Endothelial cell of umbilical vein (primary cell): Measurements from ENCODE around the gene VARS1. TPM values are rescaled to one million over a fixed set of nuclear protein-coding genes. Genes with fewer than 3 reads are reported as not detected.

Experiments
- BruUV-seq: library from RNA; stranded (reverse); fragments of 400-500 nt; replicated peaks from 2 replicates; lab custom pipeline; 2021; lab: Mats Ljungman, UMichigan
- CTCF ChIA-PET: fragments of 300-600, 350-600 bp; sonication (Branson Sonifier 250); formaldehyde crosslinking; loops from one replicate; lab custom pipeline; 2021; ENCODE audit warnings: antibody characterized with exemption, inconsistent platforms; lab: Charles Lee
- POLR2A ChIA-PET: fragments of 300-600, 350-600 bp; sonication (Branson Sonifier 250); formaldehyde crosslinking; loops from one replicate; lab custom pipeline; 2021; ENCODE audit warnings: antibody characterized with exemption, inconsistent platforms; lab: Charles Lee
- DNase-seq: peaks from one replicate; pipeline ENCODE4 v3.0.0-alpha.2; 2011; ENCODE audit warnings: low read depth, low spot score
- FAIRE-seq: peaks from 2 replicates; lab custom pipeline; 2011; peaks lifted over from hg19 to GRCh38; lab: Jason Lieb, UNC
- H2AFZ ChIP-seq: 2 replicates; pipeline ENCODE4 v1.6.0; 2012; ENCODE audit warnings: low read depth, low read length, control low read depth, inconsistent platforms
- H3K27ac ChIP-seq: 2 replicates; pipeline ENCODE4 v1.5.1; 2011; ENCODE audit warnings: low read depth, mild to moderate bottlenecking, control low read depth, low read length, moderate library complexity; ENCODE audit not compliant: insufficient read depth
- H3K27me3 ChIP-seq, 2 experiments: 2 replicates each; pipeline versions ENCODE4 v1.6.0 to v1.6.1; 2011; ENCODE audit warnings: low read length in 2 of 2, mixed read lengths in 1 of 2; ENCODE audit not compliant: control insufficient read depth in 2 of 2, insufficient read depth in 2 of 2
- H3K36me3 ChIP-seq, 2 experiments: 2 replicates in 1 of 2; 3 replicates in 1 of 2; pipeline ENCODE4 v1.5.1; 2011; ENCODE audit warnings: low read length in 2 of 2, mild to moderate bottlenecking in 1 of 2, moderate library complexity in 1 of 2; ENCODE audit not compliant: control insufficient read depth in 2 of 2, insufficient read depth in 2 of 2; ENCODE audit errors: extremely low read depth in 1 of 2
- H3K4me1 ChIP-seq: 3 replicates; pipeline ENCODE4 v1.5.1; 2011; ENCODE audit warnings: mild to moderate bottlenecking, low read length; ENCODE audit not compliant: control insufficient read depth, insufficient read depth; ENCODE audit errors: extremely low read depth
- H3K4me2 ChIP-seq: 2 replicates; pipeline ENCODE4 v1.6.1; 2011; ENCODE audit warnings: low read length, control low read depth, mixed read lengths; ENCODE audit not compliant: insufficient read depth
- H3K4me3 ChIP-seq, 3 experiments: fragments of 200-600 bp in 1 of 3; sonication (generic), shearing (Covaris generic) in 1 of 3; replicated peaks in 1 of 3; 2 replicates each; pipeline ENCODE4 v1.5.1; 2011 to 2016; ENCODE audit warnings: control low read depth in 3 of 3, low read length in 3 of 3, mild to moderate bottlenecking in 2 of 3, inconsistent platforms in 1 of 3, low read depth in 1 of 3, moderate library complexity in 1 of 3; ENCODE audit not compliant: insufficient read depth in 1 of 3
- H3K79me2 ChIP-seq: 2 replicates; pipeline ENCODE4 v1.6.0; 2012; ENCODE audit warnings: low read length, inconsistent platforms; ENCODE audit not compliant: control insufficient read depth, insufficient read depth
- H3K9ac ChIP-seq: replicated peaks from 2 replicates; pipeline ENCODE3; 2011; ENCODE audit warnings: low read length, control low read depth; ENCODE audit not compliant: insufficient read depth; ENCODE audit errors: extremely low read depth
- H3K9me1 ChIP-seq: replicated peaks from 3 replicates; pipeline ENCODE4 v1.6.0; 2011; ENCODE audit warnings: mild to moderate bottlenecking, low read length; ENCODE audit not compliant: control insufficient read depth, insufficient read depth; ENCODE audit errors: extremely low read depth
- H3K9me3 ChIP-seq: replicated peaks from 2 replicates; pipeline ENCODE4 v1.5.1; 2012; ENCODE audit warnings: low read length, inconsistent platforms; ENCODE audit not compliant: control insufficient read depth, insufficient read depth
- H4K20me1 ChIP-seq: replicated peaks from 2 replicates; pipeline ENCODE3; 2011; ENCODE audit warnings: mild to moderate bottlenecking, low read length; ENCODE audit not compliant: control insufficient read depth, insufficient read depth; ENCODE audit errors: extremely low read depth
- CTCF ChIP-seq, 2 donors: IDR thresholded peaks; 1 replicate in 1 of 2; 2 replicates in 1 of 2; pipeline ENCODE4 v1.5.1; 2011; ENCODE audit warnings: low read length in 2 of 2, mild to moderate bottlenecking in 2 of 2, moderate library complexity in 2 of 2, control low read depth in 1 of 2, inconsistent platforms in 1 of 2, low read depth in 1 of 2; ENCODE audit not compliant: insufficient read depth in 1 of 2; ENCODE audit errors: extremely low read depth in 1 of 2
- POLR2AphosphoS5 ChIP-seq: IDR thresholded peaks from 2 replicates; pipeline ENCODE4 v1.6.1; 2012; ENCODE audit warnings: low read depth, mild to moderate bottlenecking, control low read depth, low read length, moderate library complexity; ENCODE audit not compliant: insufficient read depth
- dilution Hi-C: fragments of 300-500 bp; cut with MboI; formaldehyde crosslinking; loops from one replicate; pipeline ENCODE4 v1.15.0; 2019; ENCODE audit warnings: low sequenced_read_pairs; ENCODE audit not compliant: extremely low pct_ligation_motif_present
- intact Hi-C: fragments of 100-400 bp; cut with micrococcal nuclease; formaldehyde crosslinking; loops from one replicate; pipeline ENCODE4 v1.10.0; 2022
- polyA plus RNA-seq, 4 experiments: library from polyadenylated mRNA; depleted of rRNA in 3 of 4; stranded (reverse) in 3 of 4; unstranded in 1 of 4; fragments of >200 nt; gene quantifications; 2 replicates each; pipeline versions ENCODE4 v1.2.1 to v1.2.3, GENCODE V29; 2011 to 2012; ENCODE audit warnings: missing spikeins in 1 of 4
- total RNA-seq: library from RNA; stranded (reverse); gene quantifications from 2 replicates; pipeline ENCODE4 v1.2.3, GENCODE V29; 2021

VARS1 gene
- total and polyA plus RNA-seq, 2 donors (not counting 3 experiments of a cell fraction or from before 2014, with no cell fraction given), result 37.4 to 121 TPM

DNA sequence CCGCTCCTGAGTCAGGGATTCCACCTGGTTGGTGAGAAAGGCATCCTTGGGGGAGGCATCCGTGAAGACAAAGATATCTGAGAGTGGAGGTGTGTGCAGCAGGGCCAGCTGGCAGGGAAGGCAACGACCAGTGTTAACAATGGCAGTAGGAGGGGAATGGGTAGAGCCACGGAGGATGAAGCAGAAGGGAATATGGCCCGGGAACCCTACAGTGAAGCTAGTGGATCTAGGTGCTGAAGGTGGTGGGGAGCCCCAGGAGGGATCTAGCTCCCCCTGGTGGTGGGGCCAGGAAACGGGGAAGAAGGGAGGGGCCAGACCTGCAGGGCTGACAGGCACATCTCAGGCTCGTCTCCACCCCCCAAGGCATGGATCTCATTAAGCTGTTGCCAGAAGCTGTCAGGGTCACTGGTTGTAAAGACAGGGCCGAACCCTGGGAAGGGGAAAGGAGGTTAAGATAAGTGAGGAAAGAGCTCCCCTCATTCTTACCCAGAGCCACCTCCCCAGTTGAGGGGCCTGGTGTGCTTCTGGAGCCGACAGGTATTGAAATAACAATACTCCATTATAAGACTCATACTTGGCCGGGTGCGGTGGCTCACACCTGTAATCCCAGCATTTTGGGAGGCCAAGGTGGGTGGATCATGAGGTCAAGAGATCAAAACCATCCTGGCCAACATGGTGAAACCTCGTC lies 25.7 kb downstream of the VARS1 start:
- no peak for FAIRE-seq

More for the DNA sequence above, 25.7 kb downstream of the VARS1 start:
- Histone ChIP-seq H3K27ac (no peak overlapping the region), H4K20me1 (no peaks in the 10 kb centered on the region), H3K4me2 (no peak overlapping the region), H3K79me2 (no peaks in the 10 kb centered on the region), H3K4me3 (no peak overlapping the region), H3K4me1 (no peaks in the 10 kb centered on the region), H3K9me3 (no peaks in the 10 kb centered on the region), H2AFZ (no peak overlapping the region), H3K9me1 (no peaks in the 10 kb centered on the region), H3K36me3 (no peaks in the 10 kb centered on the region), H3K27me3 (no peaks in the 10 kb centered on the region), H3K9ac (no peak overlapping the region)
- peak; percentile 66 for DNase-seq
- BruUV-seq, result no TSS peak
- dilution Hi-C loops (no loop called here), intact Hi-C loops (loop anchor here (1.0 to 5.0 kb wide), 4 partner anchors 32 to 223 kb away; partner anchors contain the start of genes ATP6V1G2, DDAH2 and NFKBIL1)
- ChIA-PET POLR2A (interaction anchor here (0.7 to 1.2 kb wide), 4 partner anchors 34 to 45 kb away, joined by 3 to 4 read pairs (median 3); partner anchors contain the start of genes CLIC1, DDAH2, HSPA1A and HSPA1L), CTCF (interaction anchor here (0.5 to 6.6 kb wide), 34 partner anchors 8 to 222 kb away, joined by 3 to 61 read pairs (median 5); partner anchors contain the start of genes ABHD16A, CLIC1, DDAH2 and HSPA1B)
- TF ChIP-seq CTCF (IDR thresholded peaks at IDR 0.05; ENCODE audit: extremely low read depth in 1 of 2, insufficient read depth in 1 of 2, low read depth in 1 of 2, low read length in 2 of 2) (peak; percentile 83 to 88), POLR2AphosphoS5 (no peak)
